ENCODE results near the gene ARNT2. TPM values are rescaled to one million over a fixed set of nuclear protein-coding genes. Genes with fewer than 3 reads are reported as not detected.

The ARNT2 gene
- total and polyA plus RNA-seq, 2 donors (not counting 1 experiment from before 2014, with no cell fraction given) = 15.5 to 61.2 TPM

DNA sequence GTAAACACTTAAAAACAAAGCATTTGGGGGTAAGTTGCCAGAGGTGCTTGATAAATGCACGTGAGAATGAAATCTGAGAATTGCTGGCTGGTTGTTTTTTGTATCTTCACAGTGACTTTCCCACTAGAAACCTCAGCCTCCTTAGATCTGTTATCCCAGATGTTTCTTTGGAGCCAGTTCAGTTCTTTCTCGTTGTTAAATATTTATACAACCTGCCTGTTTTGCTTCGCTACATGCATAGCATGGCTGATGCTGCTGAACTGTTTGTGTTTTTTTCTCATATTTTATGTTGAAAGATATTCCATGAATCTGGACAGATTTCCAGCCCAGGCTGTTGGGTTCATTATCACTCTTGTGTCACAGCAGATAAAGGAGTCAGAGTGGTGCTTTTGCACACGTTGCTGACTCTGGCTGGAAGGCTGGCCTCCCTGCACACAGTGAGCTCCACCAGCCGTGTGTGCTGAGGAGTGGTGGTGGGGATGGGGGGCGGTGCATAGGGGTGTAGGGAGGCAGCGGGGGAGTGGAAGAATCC is 80.2 kb downstream of the ARNT2 start:
- Histone ChIP-seq H3K9ac (ENCODE audit: insufficient read depth, low read length) (no peak overlapping the region), H3K27me3 (ENCODE audit: control insufficient read depth, insufficient read depth, low read length) (no peaks in the 10 kb centered on the region), H3K4me1 (ENCODE audit: control insufficient read depth, extremely low read depth, insufficient read depth, low read length) (peaks cover 61% of the 10 kb centered on the region), H3K36me3 (ENCODE audit: control insufficient read depth, insufficient read depth, low read length) (no peaks in the 10 kb centered on the region), H4K20me1 (ENCODE audit: control insufficient read depth, extremely low read depth, insufficient read depth, low read length) (no peaks in the 10 kb centered on the region), H3K79me2 (ENCODE audit: control insufficient read depth, insufficient read depth, low read length) (no peaks in the 10 kb centered on the region), H2AFZ (ENCODE audit: low read length) (no peak overlapping the region), H3K4me2 (ENCODE audit: extremely low read depth, insufficient read depth, low read length) (peak overlapping the region; percentile 30), H3K4me3 (replicated peaks in 1 of 4; ENCODE audit: control extremely low read depth in 1 of 4, insufficient read depth in 1 of 4, low read depth in 3 of 4, low read length in 4 of 4) (no peak overlapping the region), H3K9me3 (ENCODE audit: control insufficient read depth, insufficient read depth, low read depth, low read length) (no peaks in the 10 kb centered on the region), H3K27ac (ENCODE audit: insufficient read depth, low read length) (peak overlapping the region; percentile 64)
- DNase-seq (ENCODE audit: low read depth in 2 of 2) = peak in 1 of 2 donors; percentile 83
- TF ChIP-seq CTCF (conservative IDR thresholded peaks at IDR 0.05 in 1 of 2, IDR thresholded peaks at IDR 0.05 in 1 of 2; ENCODE audit: low read depth in 1 of 2, low read length in 2 of 2) = no peak
- TF ChIP-seq EZH2 (IDR thresholded peaks at IDR 0.05; ENCODE audit: low read length, missing control alignments) = no peak

GRCh38 chr15:80485370-80486164 is 81.4 kb downstream of the ARNT2 start:
- H3K36me3 ChIP-seq (ENCODE audit: control insufficient read depth, insufficient read depth, low read length) = no peaks in the 10 kb centered on the region
- no peak overlapping the region for H3K4me3 ChIP-seq (replicated peaks in 1 of 4; ENCODE audit: control extremely low read depth in 1 of 4, insufficient read depth in 1 of 4, low read depth in 3 of 4, low read length in 4 of 4)
- TF ChIP-seq CTCF (conservative IDR thresholded peaks at IDR 0.05 in 1 of 2, IDR thresholded peaks at IDR 0.05 in 1 of 2; ENCODE audit: low read depth in 1 of 2, low read length in 2 of 2) = no peak
- no peaks in the 10 kb centered on the region for H3K27me3 ChIP-seq (ENCODE audit: control insufficient read depth, insufficient read depth, low read length)
- no peak overlapping the region for H3K4me2 ChIP-seq (ENCODE audit: extremely low read depth, insufficient read depth, low read length)
- peaks cover 60% of the 10 kb centered on the region for H3K4me1 ChIP-seq (ENCODE audit: control insufficient read depth, extremely low read depth, insufficient read depth, low read length)
- H3K27ac ChIP-seq (ENCODE audit: insufficient read depth, low read length) = peak overlapping the region; percentile 64
- no peak overlapping the region for H3K9ac ChIP-seq (ENCODE audit: insufficient read depth, low read length)
- no peaks in the 10 kb centered on the region for H3K79me2 ChIP-seq (ENCODE audit: control insufficient read depth, insufficient read depth, low read length)
- no peak for DNase-seq (ENCODE audit: low read depth in 2 of 2)
- H4K20me1 ChIP-seq (ENCODE audit: control insufficient read depth, extremely low read depth, insufficient read depth, low read length) = no peaks in the 10 kb centered on the region
- H3K9me3 ChIP-seq (ENCODE audit: control insufficient read depth, insufficient read depth, low read depth, low read length) = no peaks in the 10 kb centered on the region
- no peak overlapping the region for H2AFZ ChIP-seq (ENCODE audit: low read length)

GRCh38 chr15:80487839-80488390 is 83.7 kb downstream of the ARNT2 start:
- no peak for DNase-seq (ENCODE audit: low read depth in 2 of 2)
- no peak overlapping the region for H3K9ac ChIP-seq (ENCODE audit: insufficient read depth, low read length)
- H3K79me2 ChIP-seq (ENCODE audit: control insufficient read depth, insufficient read depth, low read length) = no peaks in the 10 kb centered on the region
- H3K4me3 ChIP-seq (replicated peaks in 1 of 4; ENCODE audit: control extremely low read depth in 1 of 4, insufficient read depth in 1 of 4, low read depth in 3 of 4, low read length in 4 of 4) = no peak overlapping the region
- no peaks in the 10 kb centered on the region for H3K36me3 ChIP-seq (ENCODE audit: control insufficient read depth, insufficient read depth, low read length)
- peak overlapping the region; percentile 83 for H3K27ac ChIP-seq (ENCODE audit: insufficient read depth, low read length)
- H2AFZ ChIP-seq (ENCODE audit: low read length) = no peak overlapping the region
- no peaks in the 10 kb centered on the region for H4K20me1 ChIP-seq (ENCODE audit: control insufficient read depth, extremely low read depth, insufficient read depth, low read length)
- no peak for TF ChIP-seq EZH2 (IDR thresholded peaks at IDR 0.05; ENCODE audit: low read length, missing control alignments)
- no peak for TF ChIP-seq CTCF (conservative IDR thresholded peaks at IDR 0.05 in 1 of 2, IDR thresholded peaks at IDR 0.05 in 1 of 2; ENCODE audit: low read depth in 1 of 2, low read length in 2 of 2)
- no peaks in the 10 kb centered on the region for H3K27me3 ChIP-seq (ENCODE audit: control insufficient read depth, insufficient read depth, low read length)
- peaks cover 46% of the 10 kb centered on the region for H3K4me1 ChIP-seq (ENCODE audit: control insufficient read depth, extremely low read depth, insufficient read depth, low read length)
- H3K9me3 ChIP-seq (ENCODE audit: control insufficient read depth, insufficient read depth, low read depth, low read length) = no peaks in the 10 kb centered on the region
- no peak overlapping the region for H3K4me2 ChIP-seq (ENCODE audit: extremely low read depth, insufficient read depth, low read length)
